ENCODE results near the gene IFNL1.

GRCh38 chr19:39275578-39275977 is 20.6 kb upstream of the IFNL1 start:
- TF ChIP-seq CTCF (IDR thresholded peaks at IDR 0.05; ENCODE audit: low read length) = no peak
- no peak for TF ChIP-seq EZH2 (optimal IDR thresholded peaks at IDR 0.05; ENCODE audit: low read depth, low read length)

All from MM.1S (cell line).